HG03095 (cell line): Measurements from ENCODE around the gene TRPM2.
"Not testable (repeated sequence)": the region's sequence is repeated elsewhere in the genome, so short reads cannot be mapped to it uniquely, and the experiment has no call there.

Experiments
- ATAC-seq: cut with Tn5 transposase; IDR thresholded peaks from one replicate; pipeline ENCODE4 v1.9.1; 2021; ENCODE audit warnings: moderate library complexity; ENCODE audit not compliant: unreplicated experiment

The TRPM2 gene

GRCh38 chr21:44333509-44334328 is 19.7 kb upstream of the TRPM2 start:
- no peak for ATAC-seq

- no peak for ATAC-seq
Measured at GRCh38 chr21:44334329-44335030, 18.9 kb upstream of the TRPM2 start.

- ATAC-seq, result no peak
Measured at GRCh38 chr21:44335266-44336059, 18.0 kb upstream of the TRPM2 start.

- no peak for ATAC-seq
Measured at GRCh38 chr21:44337449-44337848, 16.0 kb upstream of the TRPM2 start.

GRCh38 chr21:44337941-44338895 is 15.2 kb upstream of the TRPM2 start:
- ATAC-seq, result no peak

- peak; percentile 84 for ATAC-seq
Measured at GRCh38 chr21:44338971-44339910, 14.2 kb upstream of the TRPM2 start, which contains the start of gene CFAP410. TSS of gene CFAP410 (minus strand) at chr21:44339390. CDS start at chr21:44339194, 196 bp downstream.

- ATAC-seq, result not testable (repeated sequence)
Measured at GRCh38 chr21:44341726-44342458, 11.5 kb upstream of the TRPM2 start.

GRCh38 chr21:44342981-44343380 is 10.4 kb upstream of the TRPM2 start:
- not testable (repeated sequence) for ATAC-seq

- ATAC-seq, result no peak
Measured at GRCh38 chr21:44344541-44345183, 8.8 kb upstream of the TRPM2 start.

GRCh38 chr21:44345495-44345894 is 7.9 kb upstream of the TRPM2 start:
- no peak for ATAC-seq

- no peak for ATAC-seq
Measured at GRCh38 chr21:44347911-44348451, 5.4 kb upstream of the TRPM2 start.

GRCh38 chr21:44348861-44349260 is 4.6 kb upstream of the TRPM2 start:
- ATAC-seq, result no peak

- no peak for ATAC-seq
Measured at GRCh38 chr21:44349416-44349846, 4.0 kb upstream of the TRPM2 start.

GRCh38 chr21:44349847-44350772 is 3.3 kb upstream of the TRPM2 start:
- no peak for ATAC-seq

GRCh38 chr21:44350773-44351481 is 2.5 kb upstream of the TRPM2 start:
- ATAC-seq, result no peak
